Gastroesophageal sphincter (tissue), 4 donors: Measurements from ENCODE around the gene WHAMM. TPM values are rescaled to one million over a fixed set of nuclear protein-coding genes. Genes with fewer than 3 reads are reported as not detected.

Experiments
- ATAC-seq: fragments of 150-250 bp; one replicate; pipeline ENCODE4 v1.9.1; 2016; ENCODE audit warnings: mild to moderate bottlenecking, moderate library complexity
- H3K27ac ChIP-seq, 4 donors: fragments of 200-600 bp; sonication (generic) in 3 of 4; 1 replicate in 3 of 4; 2 replicates in 1 of 4; pipeline ENCODE4 v1.5.1; 2016 to 2019
- H3K27me3 ChIP-seq: fragments of 200-600 bp; sonication (generic); one replicate; pipeline ENCODE4 v1.5.1; 2019
- H3K36me3 ChIP-seq, 2 donors: fragments of 200-600 bp; sonication (generic); one replicate each; pipeline ENCODE4 v1.5.1; 2019; ENCODE audit warnings: control low read depth in 1 of 2
- H3K4me1 ChIP-seq, 3 donors: fragments of 200-600 bp; sonication (generic); 1 replicate in 2 of 3; 2 replicates in 1 of 3; pipeline ENCODE4 v1.5.1; 2016 to 2019; ENCODE audit warnings: control low read depth in 2 of 3
- H3K4me3 ChIP-seq, 2 donors: fragments of 200-600 bp; sonication (generic); one replicate each; pipeline ENCODE4 v1.5.1; 2019; ENCODE audit warnings: mild to moderate bottlenecking in 1 of 2, moderate library complexity in 1 of 2
- H3K9me3 ChIP-seq, 3 donors: fragments of 200-600 bp; sonication (generic); one replicate each; pipeline ENCODE4 v1.5.1; 2017 to 2019; ENCODE audit warnings: control low read depth in 2 of 3
- CTCF ChIP-seq, 4 experiments: fragments of 200-600 bp in 2 of 4; fragments of 450-650 bp in 2 of 4; sonication (generic) in 1 of 4; IDR thresholded peaks; one replicate each; pipeline ENCODE4 v1.5.1; 2017 to 2019; ENCODE audit warnings: antibody characterized with exemption in 4 of 4, mild to moderate bottlenecking in 2 of 4, moderate library complexity in 2 of 4
- EP300 ChIP-seq: sonication (generic); formaldehyde crosslinking; IDR thresholded peaks from one replicate; pipeline ENCODE4 v1.6.1; 2017; ENCODE audit warnings: antibody characterized with exemption, mild to moderate bottlenecking
- POLR2A ChIP-seq, 2 donors: fragments of 450-650 bp; IDR thresholded peaks; one replicate each; pipeline ENCODE4 v1.6.1; 2017; ENCODE audit warnings: antibody characterized with exemption in 2 of 2, mild to moderate bottlenecking in 2 of 2, moderate library complexity in 1 of 2
- POLR2AphosphoS5 ChIP-seq: sonication (generic); formaldehyde crosslinking; IDR thresholded peaks from one replicate; pipeline ENCODE4 v1.6.1; 2017; ENCODE audit warnings: antibody characterized with exemption
- WGBS, 2 donors: methylation state at CpG; one replicate each; pipeline ENCODE4 v1.1.5; 2018; ENCODE audit warnings: low coverage in 1 of 2; 5-methylcytosine and 5-hydroxymethylcytosine counted together
- total RNA-seq, 4 donors: library from RNA; depleted of rRNA; stranded (reverse); fragments of >200 nt; gene quantifications; one replicate each; pipeline ENCODE4 v1.1.0, GENCODE V29; 2016

The WHAMM gene
- total RNA-seq, 4 donors from 2014 or later, result 9.2 to 16.0 (median 11.5) TPM

GRCh38 chr15:82802497-82802896 is 6.9 kb upstream of the WHAMM start:
- 63% methylated on average over 1 of the region's 1 CpG; no CpG with 5 or more reads in 1 of the 2 donors for WGBS, 2 donors
- H3K27me3 ChIP-seq, result no peaks in the 10 kb centered on the region
- ATAC-seq, result no peak
- H3K36me3 ChIP-seq, result no peaks in the 10 kb centered on the region
- TF ChIP-seq EP300, result no peak
- no peak for TF ChIP-seq POLR2AphosphoS5
- no peak for TF ChIP-seq CTCF (IDR thresholded peaks at IDR 0.05)
- TF ChIP-seq POLR2A (IDR thresholded peaks at IDR 0.05), result no peak
- H3K4me1 ChIP-seq, result no peaks in the 10 kb centered on the region
- no peak overlapping the region for H3K4me3 ChIP-seq
- H3K27ac ChIP-seq, result no peak overlapping the region
- no peaks in the 10 kb centered on the region for H3K9me3 ChIP-seq

GRCh38 chr15:82803793-82804574 is 5.4 kb upstream of the WHAMM start:
- TF ChIP-seq EP300 (no peak), POLR2A (IDR thresholded peaks at IDR 0.05) (no peak), CTCF (IDR thresholded peaks at IDR 0.05) (no peak), POLR2AphosphoS5 (no peak)
- H3K4me3 ChIP-seq, result no peak overlapping the region
- WGBS, 2 donors, result 79% methylated on average over 2 of the region's 2 CpGs; no CpG with 5 or more reads in 1 of the 2 donors
- no peak overlapping the region for H3K27ac ChIP-seq
- H3K27me3 ChIP-seq, result no peaks in the 10 kb centered on the region
- ATAC-seq, result no peak
- no peaks in the 10 kb centered on the region for H3K36me3 ChIP-seq
- no peaks in the 10 kb centered on the region for H3K9me3 ChIP-seq
- peaks cover 0 to 6% (median 0%) of the 10 kb centered on the region in 3 donors for H3K4me1 ChIP-seq

- Histone ChIP-seq H3K4me1 (peaks cover 0 to 8% (median 0%) of the 10 kb centered on the region in 3 donors), H3K27ac (no peak overlapping the region), H3K4me3 (no peak overlapping the region), H3K9me3 (no peaks in the 10 kb centered on the region), H3K27me3 (no peaks in the 10 kb centered on the region), H3K36me3 (no peaks in the 10 kb centered on the region)
- ATAC-seq, result no peak
- WGBS, 2 donors, result 50 to 100% methylated on average over 1 of the region's 1 CpG
- TF ChIP-seq POLR2A (IDR thresholded peaks at IDR 0.05) (no peak), EP300 (no peak)
Observed at GRCh38 chr15:82804575-82804949, 4.9 kb upstream of the WHAMM start.

- ATAC-seq, result no peak
- no peaks in the 10 kb centered on the region for H3K9me3 ChIP-seq
- TF ChIP-seq CTCF (IDR thresholded peaks at IDR 0.05), result no peak
- TF ChIP-seq POLR2A (IDR thresholded peaks at IDR 0.05), result no peak
- H3K27me3 ChIP-seq, result no peaks in the 10 kb centered on the region
- H3K4me1 ChIP-seq, result peaks cover 0 to 11% (median 0%) of the 10 kb centered on the region in 3 donors
- H3K27ac ChIP-seq, result no peak within 1 kb of the TSS
- H3K4me3 ChIP-seq, result no peak within 1 kb of the TSS
- H3K36me3 ChIP-seq, result no peaks in the 10 kb centered on the region
- 33 to 64% methylated on average over 1 of the region's 2 CpGs for WGBS, 2 donors
Observed at GRCh38 chr15:82805994-82806406, 3.4 kb upstream of the WHAMM start, which contains the start of gene FSD2. Gene FSD2 (minus strand): TSS chr15:82806069. CDS start chr15:82787390, 18,679 bp downstream.

GRCh38 chr15:82807920-82808633 is 1.4 kb upstream of the WHAMM start:
- Histone ChIP-seq H3K4me1 (peaks cover 0 to 32% (median 8%) of the 10 kb centered on the region in 3 donors), H3K4me3 (no peak overlapping the region), H3K27ac (peak overlapping the region in 2 of 4 donors; percentile 100), H3K27me3 (no peaks in the 10 kb centered on the region), H3K36me3 (no peaks in the 10 kb centered on the region), H3K9me3 (no peaks in the 10 kb centered on the region)
- TF ChIP-seq POLR2A (IDR thresholded peaks at IDR 0.05) (no peak), EP300 (no peak), CTCF (IDR thresholded peaks at IDR 0.05) (no peak), POLR2AphosphoS5 (no peak)
- no peak for ATAC-seq
- 81 to 86% methylated on average over 5 to 7 of the region's 11 CpGs for WGBS, 2 donors
